SK-N-SH treated with all-trans-retinoic acid at 6 μM for 48 hours (cell line): Measurements from ENCODE around the gene STIM2.

Experiments used
- ATAC-seq: fragments of 200-7000 bp; cut with Tn5 transposase; 3 replicates; pipeline ENCODE4 v1.9.1; 2020; ENCODE audit warnings: mild to moderate bottlenecking, moderate library complexity
- ARNTL ChIP-seq: fragments of 450-650 bp; formaldehyde crosslinking; IDR thresholded peaks from 2 replicates; pipeline ENCODE4 v1.5.0; 2020; ENCODE audit warnings: low read depth, mild to moderate bottlenecking, moderate library complexity, borderline replicate concordance
- BACH2 ChIP-seq: fragments of 250-450 bp; sonication (Bioruptor Pico); IDR thresholded peaks from 2 replicates; pipeline ENCODE4 v1.9.0; 2021; ENCODE audit warnings: mild to moderate bottlenecking, borderline replicate concordance
- CSDC2 ChIP-seq: fragments of 250-450 bp; sonication (Bioruptor Pico); IDR thresholded peaks from 2 replicates; pipeline ENCODE4 v1.5.0; 2020; ENCODE audit warnings: mild to moderate bottlenecking, moderate library complexity
- ESRRG ChIP-seq: fragments of 250-450 bp; sonication (Bioruptor Pico); IDR thresholded peaks from 2 replicates; pipeline ENCODE4 v1.6.1; 2021; ENCODE audit warnings: mild to moderate bottlenecking
- GLIS3 ChIP-seq: fragments of 250-450 bp; sonication (Bioruptor Pico); IDR thresholded peaks from 2 replicates; pipeline ENCODE4 v1.5.0; 2020; ENCODE audit warnings: mild to moderate bottlenecking, moderate library complexity
- ISL1 ChIP-seq: fragments of 250-450 bp; sonication (Bioruptor Pico); IDR thresholded peaks from 2 replicates; pipeline ENCODE4 v2.1.2; 2022; ENCODE audit warnings: mild to moderate bottlenecking, moderate library complexity
- OSR1 ChIP-seq: fragments of 250-450 bp; sonication (Bioruptor Pico); IDR thresholded peaks from 2 replicates; pipeline ENCODE4 v1.8.0; 2022; ENCODE audit warnings: moderate library complexity, mild to moderate bottlenecking, inconsistent platforms
- PPARA ChIP-seq: fragments of 250-450 bp; sonication (Bioruptor Pico); IDR thresholded peaks from 2 replicates; pipeline ENCODE4 v1.5.0; 2020; ENCODE audit warnings: mild to moderate bottlenecking, borderline replicate concordance
- RARB ChIP-seq: fragments of 250-450 bp; sonication (Bioruptor Pico); IDR thresholded peaks from 2 replicates; pipeline ENCODE4 v1.8.0; 2021; ENCODE audit warnings: mild to moderate bottlenecking, moderate library complexity
- SNAI2 ChIP-seq: fragments of 250-450 bp; sonication (Bioruptor Pico); IDR thresholded peaks from 2 replicates; pipeline ENCODE4 v1.5.0; 2020; ENCODE audit warnings: mild to moderate bottlenecking, moderate library complexity
- TCF4 ChIP-seq: fragments of 250-450 bp; sonication (Bioruptor Pico); IDR thresholded peaks from 2 replicates; pipeline ENCODE4 v1.8.0; 2021; ENCODE audit warnings: mild to moderate bottlenecking, moderate library complexity, borderline replicate concordance
- TOX ChIP-seq: fragments of 250-450 bp; sonication (Bioruptor Pico); IDR thresholded peaks from 2 replicates; pipeline ENCODE4 v1.8.0; 2021; ENCODE audit warnings: mild to moderate bottlenecking, moderate library complexity, borderline replicate concordance
- ZC3H10 ChIP-seq: fragments of 250-450 bp; sonication (Bioruptor Pico); IDR thresholded peaks from 2 replicates; pipeline ENCODE4 v1.5.1; 2021; ENCODE audit warnings: mild to moderate bottlenecking, moderate library complexity
- ZFP3 ChIP-seq: fragments of 250-450 bp; sonication (Bioruptor Pico); IDR thresholded peaks from 2 replicates; pipeline ENCODE4 v1.5.0; 2020; ENCODE audit warnings: mild to moderate bottlenecking, moderate library complexity
- ZNF70 ChIP-seq: fragments of 450-650 bp; formaldehyde crosslinking; IDR thresholded peaks from 2 replicates; pipeline ENCODE4 v1.5.0; 2020; ENCODE audit warnings: mild to moderate bottlenecking, moderate library complexity
- ZNF8 ChIP-seq: fragments of 450-650 bp; formaldehyde crosslinking; IDR thresholded peaks from 2 replicates; pipeline ENCODE4 v1.5.0; 2020; ENCODE audit warnings: mild to moderate bottlenecking, moderate library complexity
- TF ChIP-seq, protein P1 (sequence below): fragments of 250-450 bp; sonication (Bioruptor Pico); IDR thresholded peaks from 2 replicates; pipeline ENCODE4 v1.5.0; 2020; ENCODE audit warnings: mild to moderate bottlenecking, moderate library complexity
- TF ChIP-seq, protein P2 (sequence below): fragments of 250-450 bp; sonication (Bioruptor Pico); IDR thresholded peaks from 2 replicates; pipeline ENCODE4 v1.8.0; 2020; ENCODE audit warnings: mild to moderate bottlenecking, moderate library complexity, borderline replicate concordance
- TF ChIP-seq, protein P3 (sequence below): fragments of 250-450 bp; sonication (Bioruptor Pico); IDR thresholded peaks from 2 replicates; pipeline ENCODE4 v1.5.1; 2020; ENCODE audit warnings: low read depth, mild to moderate bottlenecking, moderate library complexity
- TF ChIP-seq, protein P4 (sequence below): fragments of 250-450 bp; sonication (Bioruptor Pico); IDR thresholded peaks from 2 replicates; pipeline ENCODE4 v1.8.0; 2021; ENCODE audit warnings: low read depth, mild to moderate bottlenecking, moderate library complexity, borderline replicate concordance
- TF ChIP-seq, protein P5 (sequence below): fragments of 250-450 bp; sonication (Bioruptor Pico); IDR thresholded peaks from 2 replicates; pipeline ENCODE4 v1.5.1; 2021; ENCODE audit warnings: mild to moderate bottlenecking, moderate library complexity

STIM2 gene

DNA sequence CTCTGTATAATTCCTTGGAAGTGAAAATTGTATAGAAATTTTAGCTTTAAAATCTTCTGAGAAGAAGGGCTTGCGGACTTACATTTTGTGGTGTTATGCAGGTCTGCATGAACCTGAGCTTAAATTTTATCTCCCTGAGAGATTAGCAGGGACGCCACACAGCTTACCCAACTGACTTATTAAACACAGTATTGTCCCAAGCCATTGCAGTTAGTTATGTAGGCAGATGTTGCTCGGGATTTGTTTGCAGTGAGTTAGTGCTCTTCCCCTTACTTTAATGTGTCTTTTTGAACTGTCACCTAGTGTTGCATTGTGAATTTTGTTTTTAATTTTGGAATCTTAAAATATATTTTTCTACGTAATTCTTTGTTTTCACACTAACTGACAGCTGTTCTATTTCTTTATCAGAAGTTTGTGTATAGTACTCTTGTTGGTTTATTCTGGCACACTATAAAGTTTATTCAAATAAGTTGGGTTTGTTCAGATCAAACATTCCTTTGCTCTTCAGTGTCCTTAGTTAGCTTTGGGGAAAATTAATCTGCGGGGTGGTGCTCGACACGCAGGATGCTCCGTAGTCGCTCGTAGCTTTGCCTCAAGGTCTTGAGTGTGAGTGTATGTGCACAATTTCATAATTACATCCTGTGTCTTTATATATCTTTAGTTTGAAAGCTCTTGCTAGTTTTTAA lies 145.4 kb downstream of the STIM2 start:
- peak; percentile 12; the same call in 1 of the 3 replicates for ATAC-seq
- TF ChIP-seq SNAI2 (CRISPR knock-in tag) (no peak), ISL1 (no peak), BACH2 (CRISPR knock-in tag) (no peak), ARNTL (CRISPR knock-in tag) (no peak), ZNF70 (CRISPR knock-in tag) (no peak), GLIS3 (no peak), ZNF8 (CRISPR knock-in tag) (no peak), CSDC2 (CRISPR knock-in tag) (no peak), RARB (CRISPR knock-in tag) (no peak), PPARA (no peak)
- TF ChIP-seq, protein P1, sequence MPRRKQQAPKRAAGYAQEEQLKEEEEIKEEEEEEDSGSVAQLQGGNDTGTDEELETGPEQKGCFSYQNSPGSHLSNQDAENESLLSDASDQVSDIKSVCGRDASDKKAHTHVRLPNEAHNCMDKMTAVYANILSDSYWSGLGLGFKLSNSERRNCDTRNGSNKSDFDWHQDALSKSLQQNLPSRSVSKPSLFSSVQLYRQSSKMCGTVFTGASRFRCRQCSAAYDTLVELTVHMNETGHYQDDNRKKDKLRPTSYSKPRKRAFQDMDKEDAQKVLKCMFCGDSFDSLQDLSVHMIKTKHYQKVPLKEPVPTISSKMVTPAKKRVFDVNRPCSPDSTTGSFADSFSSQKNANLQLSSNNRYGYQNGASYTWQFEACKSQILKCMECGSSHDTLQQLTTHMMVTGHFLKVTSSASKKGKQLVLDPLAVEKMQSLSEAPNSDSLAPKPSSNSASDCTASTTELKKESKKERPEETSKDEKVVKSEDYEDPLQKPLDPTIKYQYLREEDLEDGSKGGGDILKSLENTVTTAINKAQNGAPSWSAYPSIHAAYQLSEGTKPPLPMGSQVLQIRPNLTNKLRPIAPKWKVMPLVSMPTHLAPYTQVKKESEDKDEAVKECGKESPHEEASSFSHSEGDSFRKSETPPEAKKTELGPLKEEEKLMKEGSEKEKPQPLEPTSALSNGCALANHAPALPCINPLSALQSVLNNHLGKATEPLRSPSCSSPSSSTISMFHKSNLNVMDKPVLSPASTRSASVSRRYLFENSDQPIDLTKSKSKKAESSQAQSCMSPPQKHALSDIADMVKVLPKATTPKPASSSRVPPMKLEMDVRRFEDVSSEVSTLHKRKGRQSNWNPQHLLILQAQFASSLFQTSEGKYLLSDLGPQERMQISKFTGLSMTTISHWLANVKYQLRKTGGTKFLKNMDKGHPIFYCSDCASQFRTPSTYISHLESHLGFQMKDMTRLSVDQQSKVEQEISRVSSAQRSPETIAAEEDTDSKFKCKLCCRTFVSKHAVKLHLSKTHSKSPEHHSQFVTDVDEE: no peak
- TF ChIP-seq, protein P2, sequence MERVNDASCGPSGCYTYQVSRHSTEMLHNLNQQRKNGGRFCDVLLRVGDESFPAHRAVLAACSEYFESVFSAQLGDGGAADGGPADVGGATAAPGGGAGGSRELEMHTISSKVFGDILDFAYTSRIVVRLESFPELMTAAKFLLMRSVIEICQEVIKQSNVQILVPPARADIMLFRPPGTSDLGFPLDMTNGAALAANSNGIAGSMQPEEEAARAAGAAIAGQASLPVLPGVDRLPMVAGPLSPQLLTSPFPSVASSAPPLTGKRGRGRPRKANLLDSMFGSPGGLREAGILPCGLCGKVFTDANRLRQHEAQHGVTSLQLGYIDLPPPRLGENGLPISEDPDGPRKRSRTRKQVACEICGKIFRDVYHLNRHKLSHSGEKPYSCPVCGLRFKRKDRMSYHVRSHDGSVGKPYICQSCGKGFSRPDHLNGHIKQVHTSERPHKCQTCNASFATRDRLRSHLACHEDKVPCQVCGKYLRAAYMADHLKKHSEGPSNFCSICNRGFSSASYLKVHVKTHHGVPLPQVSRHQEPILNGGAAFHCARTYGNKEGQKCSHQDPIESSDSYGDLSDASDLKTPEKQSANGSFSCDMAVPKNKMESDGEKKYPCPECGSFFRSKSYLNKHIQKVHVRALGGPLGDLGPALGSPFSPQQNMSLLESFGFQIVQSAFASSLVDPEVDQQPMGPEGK: no peak

DNA sequence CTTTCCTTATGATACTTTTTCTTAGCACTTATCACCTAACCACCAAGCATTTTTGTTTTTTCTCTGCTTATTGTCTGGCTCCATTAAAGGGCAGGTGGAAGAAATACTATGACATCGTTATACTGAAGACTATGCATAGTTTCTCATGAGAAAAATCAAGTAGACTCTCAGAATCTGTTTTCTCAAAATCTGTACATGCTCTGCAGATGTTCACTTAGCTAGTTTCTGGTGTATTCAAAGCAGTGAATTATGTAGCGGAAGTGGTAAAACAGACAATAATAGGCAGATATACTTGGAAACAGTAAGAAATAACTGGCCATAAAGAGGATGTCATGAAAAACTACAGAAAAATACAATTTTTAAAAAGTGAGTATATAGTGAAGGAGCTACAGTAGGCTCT lies 146.0 kb downstream of the STIM2 start:
- TF ChIP-seq TOX (CRISPR knock-in tag): no peak
- TF ChIP-seq CSDC2 (CRISPR knock-in tag): no peak
- no peak for TF ChIP-seq ARNTL (CRISPR knock-in tag)
- no peak for TF ChIP-seq ZFP3 (CRISPR knock-in tag)
- no peak for TF ChIP-seq TCF4 (CRISPR knock-in tag)
- no peak for TF ChIP-seq RARB (CRISPR knock-in tag)
- no peak for TF ChIP-seq ESRRG (CRISPR knock-in tag)
- TF ChIP-seq OSR1 (CRISPR knock-in tag): no peak
- TF ChIP-seq, protein P1: no peak
- no peak for TF ChIP-seq GLIS3
- TF ChIP-seq, protein P3, sequence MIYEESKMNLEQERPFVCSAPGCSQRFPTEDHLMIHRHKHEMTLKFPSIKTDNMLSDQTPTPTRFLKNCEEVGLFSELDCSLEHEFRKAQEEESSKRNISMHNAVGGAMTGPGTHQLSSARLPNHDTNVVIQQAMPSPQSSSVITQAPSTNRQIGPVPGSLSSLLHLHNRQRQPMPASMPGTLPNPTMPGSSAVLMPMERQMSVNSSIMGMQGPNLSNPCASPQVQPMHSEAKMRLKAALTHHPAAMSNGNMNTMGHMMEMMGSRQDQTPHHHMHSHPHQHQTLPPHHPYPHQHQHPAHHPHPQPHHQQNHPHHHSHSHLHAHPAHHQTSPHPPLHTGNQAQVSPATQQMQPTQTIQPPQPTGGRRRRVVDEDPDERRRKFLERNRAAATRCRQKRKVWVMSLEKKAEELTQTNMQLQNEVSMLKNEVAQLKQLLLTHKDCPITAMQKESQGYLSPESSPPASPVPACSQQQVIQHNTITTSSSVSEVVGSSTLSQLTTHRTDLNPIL (CRISPR knock-in tag): no peak
- TF ChIP-seq ZNF8 (CRISPR knock-in tag): no peak
- TF ChIP-seq, protein P4, sequence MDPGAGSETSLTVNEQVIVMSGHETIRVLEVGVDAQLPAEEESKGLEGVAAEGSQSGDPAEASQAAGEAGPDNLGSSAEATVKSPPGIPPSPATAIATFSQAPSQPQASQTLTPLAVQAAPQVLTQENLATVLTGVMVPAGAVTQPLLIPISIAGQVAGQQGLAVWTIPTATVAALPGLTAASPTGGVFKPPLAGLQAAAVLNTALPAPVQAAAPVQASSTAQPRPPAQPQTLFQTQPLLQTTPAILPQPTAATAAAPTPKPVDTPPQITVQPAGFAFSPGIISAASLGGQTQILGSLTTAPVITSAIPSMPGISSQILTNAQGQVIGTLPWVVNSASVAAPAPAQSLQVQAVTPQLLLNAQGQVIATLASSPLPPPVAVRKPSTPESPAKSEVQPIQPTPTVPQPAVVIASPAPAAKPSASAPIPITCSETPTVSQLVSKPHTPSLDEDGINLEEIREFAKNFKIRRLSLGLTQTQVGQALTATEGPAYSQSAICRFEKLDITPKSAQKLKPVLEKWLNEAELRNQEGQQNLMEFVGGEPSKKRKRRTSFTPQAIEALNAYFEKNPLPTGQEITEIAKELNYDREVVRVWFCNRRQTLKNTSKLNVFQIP: no peak
- TF ChIP-seq ZC3H10: no peak
- TF ChIP-seq, all 23 proteins: peak for 0
- ATAC-seq: no peak

DNA sequence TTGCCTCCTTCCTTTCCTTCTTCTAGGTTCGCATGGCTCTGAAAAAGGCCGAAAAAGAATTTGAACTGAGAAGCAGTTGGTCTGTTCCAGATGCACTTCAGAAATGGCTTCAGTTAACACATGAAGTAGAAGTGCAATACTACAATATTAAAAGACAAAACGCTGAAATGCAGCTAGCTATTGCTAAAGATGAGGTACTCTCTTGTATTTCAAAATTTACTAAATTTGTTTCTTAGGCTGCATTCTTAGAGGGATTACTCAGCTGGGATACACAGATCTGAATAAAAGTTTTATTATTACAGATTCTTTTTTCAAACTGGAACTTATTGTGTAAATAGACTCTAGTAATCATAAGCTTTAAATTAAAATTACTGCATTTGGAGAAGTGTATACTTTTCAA lies 146.9 kb downstream of the STIM2 start:
- peak; percentile 42 for ATAC-seq
- TF ChIP-seq TCF4 (CRISPR knock-in tag): no peak
- TF ChIP-seq ISL1: no peak
- no peak for TF ChIP-seq PPARA
- no peak for TF ChIP-seq RARB (CRISPR knock-in tag)
- TF ChIP-seq, protein P2: no peak
- TF ChIP-seq ZC3H10: no peak
- TF ChIP-seq, protein P4: no peak
- TF ChIP-seq, protein P5, sequence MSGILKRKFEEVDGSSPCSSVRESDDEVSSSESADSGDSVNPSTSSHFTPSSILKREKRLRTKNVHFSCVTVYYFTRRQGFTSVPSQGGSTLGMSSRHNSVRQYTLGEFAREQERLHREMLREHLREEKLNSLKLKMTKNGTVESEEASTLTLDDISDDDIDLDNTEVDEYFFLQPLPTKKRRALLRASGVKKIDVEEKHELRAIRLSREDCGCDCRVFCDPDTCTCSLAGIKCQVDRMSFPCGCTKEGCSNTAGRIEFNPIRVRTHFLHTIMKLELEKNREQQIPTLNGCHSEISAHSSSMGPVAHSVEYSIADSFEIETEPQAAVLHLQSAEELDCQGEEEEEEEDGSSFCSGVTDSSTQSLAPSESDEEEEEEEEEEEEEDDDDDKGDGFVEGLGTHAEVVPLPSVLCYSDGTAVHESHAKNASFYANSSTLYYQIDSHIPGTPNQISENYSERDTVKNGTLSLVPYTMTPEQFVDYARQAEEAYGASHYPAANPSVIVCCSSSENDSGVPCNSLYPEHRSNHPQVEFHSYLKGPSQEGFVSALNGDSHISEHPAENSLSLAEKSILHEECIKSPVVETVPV (CRISPR knock-in tag): no peak
